ENCODE data around the gene RPS18.

The RPS18 gene

GRCh38 chr6:33297956-33298772 is 26.3 kb downstream of the RPS18 start:
- peak; percentile 88 for DNase-seq (ENCODE audit: low spot score)
- TF ChIP-seq CTCF (IDR thresholded peaks at IDR 0.05; ENCODE audit: extremely low read depth, insufficient read depth, missing control alignments): no peak
- in situ Hi-C loops (cut with MboI; ENCODE audit: low pct_unique_long_range_greater_than_20kb, low sequenced_read_pairs, unreplicated experiment): no loop called here

- DNase-seq (ENCODE audit: low spot score): peak; percentile 68
- no peak for TF ChIP-seq CTCF (IDR thresholded peaks at IDR 0.05; ENCODE audit: extremely low read depth, insufficient read depth, missing control alignments)
- in situ Hi-C loops (cut with MboI; ENCODE audit: low pct_unique_long_range_greater_than_20kb, low sequenced_read_pairs, unreplicated experiment): no loop called here
Measured at GRCh38 chr6:33298773-33299236, 26.9 kb downstream of the RPS18 start, which contains the start of gene RGL2. RGL2 (minus strand) TSS chr6:33298942; CDS start chr6:33298610, 332 bp downstream.

DNA sequence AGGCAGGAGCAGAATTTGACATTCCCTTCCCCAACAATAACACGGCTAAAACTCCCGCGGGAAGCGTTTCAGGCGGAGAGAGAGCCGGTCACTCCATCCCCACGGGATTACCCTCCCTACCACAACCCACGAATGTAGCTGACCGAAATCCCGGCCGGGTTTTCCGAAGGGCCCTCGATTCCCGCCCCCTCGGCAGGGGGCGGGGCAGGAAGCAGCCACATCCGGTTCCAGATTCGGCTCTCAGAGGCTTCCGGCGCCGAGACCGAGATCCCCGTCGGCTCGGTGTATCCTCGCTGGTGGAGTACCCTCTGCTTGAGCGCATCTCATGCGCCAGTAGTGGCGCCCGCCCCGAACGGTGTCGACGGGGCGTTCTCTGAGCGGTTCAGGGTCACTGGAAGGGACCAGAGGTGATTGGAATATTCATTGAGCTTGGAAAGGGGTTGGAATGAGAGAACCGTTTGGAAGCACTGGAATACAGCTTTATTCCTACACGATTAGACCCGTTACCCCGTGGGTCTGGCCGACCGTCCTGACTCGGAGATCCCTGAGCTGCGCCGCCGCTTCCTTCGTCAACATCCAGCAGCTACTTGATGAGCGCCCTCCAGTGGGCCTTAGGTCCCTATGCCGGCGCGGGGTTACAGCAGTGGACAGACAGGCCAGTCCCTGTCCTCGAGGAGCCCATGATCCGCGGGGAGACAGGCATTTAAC is 27.5 kb downstream of the RPS18 start:
- TF ChIP-seq CTCF (IDR thresholded peaks at IDR 0.05; ENCODE audit: extremely low read depth, insufficient read depth, missing control alignments): peak; percentile 81
- DNase-seq (ENCODE audit: low spot score): peak; percentile 92
- in situ Hi-C loops (cut with MboI; ENCODE audit: low pct_unique_long_range_greater_than_20kb, low sequenced_read_pairs, unreplicated experiment): no loop called here

GRCh38 chr6:33301877-33302276 is 30.0 kb downstream of the RPS18 start:
- in situ Hi-C loops (cut with MboI; ENCODE audit: low pct_unique_long_range_greater_than_20kb, low sequenced_read_pairs, unreplicated experiment): no loop called here
- TF ChIP-seq CTCF (IDR thresholded peaks at IDR 0.05; ENCODE audit: extremely low read depth, insufficient read depth, missing control alignments): no peak
- no peak for DNase-seq (ENCODE audit: low spot score)

DNA sequence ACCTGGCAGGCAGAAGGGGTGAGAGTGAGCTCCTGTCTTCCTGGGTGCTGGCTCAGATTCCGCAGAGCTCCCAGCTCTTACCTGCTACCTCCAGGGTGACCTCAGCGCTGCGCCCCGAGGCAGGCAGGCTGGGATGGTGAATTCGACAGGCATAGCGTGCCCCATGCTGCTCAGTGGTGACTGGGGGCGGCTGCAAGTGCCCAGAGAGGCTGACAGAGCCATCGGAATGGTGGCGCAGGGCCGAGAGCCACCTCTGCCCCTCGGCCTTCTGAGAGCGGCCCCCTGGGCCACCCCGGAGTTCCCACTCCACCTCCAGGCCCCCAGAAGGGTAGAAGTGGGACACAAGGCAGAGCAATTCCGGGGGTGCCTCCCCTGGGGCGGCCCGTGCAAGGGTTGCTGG is 32.3 kb downstream of the RPS18 start:
- in situ Hi-C loops (cut with MboI; ENCODE audit: low pct_unique_long_range_greater_than_20kb, low sequenced_read_pairs, unreplicated experiment): no loop called here
- no peak for TF ChIP-seq CTCF (IDR thresholded peaks at IDR 0.05; ENCODE audit: extremely low read depth, insufficient read depth, missing control alignments)
- no peak for DNase-seq (ENCODE audit: low spot score)

- in situ Hi-C loops (cut with MboI; ENCODE audit: low pct_unique_long_range_greater_than_20kb, low sequenced_read_pairs, unreplicated experiment): no loop called here
- TF ChIP-seq CTCF (IDR thresholded peaks at IDR 0.05; ENCODE audit: extremely low read depth, insufficient read depth, missing control alignments): no peak
- DNase-seq (ENCODE audit: low spot score): no peak
Measured at GRCh38 chr6:33305052-33305451, 33.2 kb downstream of the RPS18 start.
